GM18517 (cell line): ENCODE results near the gene TDG.

ENCODE experiments used
- ATAC-seq: cut with Tn5 transposase; IDR thresholded peaks from one replicate; pipeline ENCODE4 v1.9.1; 2021; ENCODE audit warnings: mild to moderate bottlenecking, moderate library complexity; ENCODE audit not compliant: unreplicated experiment

Gene TDG

DNA sequence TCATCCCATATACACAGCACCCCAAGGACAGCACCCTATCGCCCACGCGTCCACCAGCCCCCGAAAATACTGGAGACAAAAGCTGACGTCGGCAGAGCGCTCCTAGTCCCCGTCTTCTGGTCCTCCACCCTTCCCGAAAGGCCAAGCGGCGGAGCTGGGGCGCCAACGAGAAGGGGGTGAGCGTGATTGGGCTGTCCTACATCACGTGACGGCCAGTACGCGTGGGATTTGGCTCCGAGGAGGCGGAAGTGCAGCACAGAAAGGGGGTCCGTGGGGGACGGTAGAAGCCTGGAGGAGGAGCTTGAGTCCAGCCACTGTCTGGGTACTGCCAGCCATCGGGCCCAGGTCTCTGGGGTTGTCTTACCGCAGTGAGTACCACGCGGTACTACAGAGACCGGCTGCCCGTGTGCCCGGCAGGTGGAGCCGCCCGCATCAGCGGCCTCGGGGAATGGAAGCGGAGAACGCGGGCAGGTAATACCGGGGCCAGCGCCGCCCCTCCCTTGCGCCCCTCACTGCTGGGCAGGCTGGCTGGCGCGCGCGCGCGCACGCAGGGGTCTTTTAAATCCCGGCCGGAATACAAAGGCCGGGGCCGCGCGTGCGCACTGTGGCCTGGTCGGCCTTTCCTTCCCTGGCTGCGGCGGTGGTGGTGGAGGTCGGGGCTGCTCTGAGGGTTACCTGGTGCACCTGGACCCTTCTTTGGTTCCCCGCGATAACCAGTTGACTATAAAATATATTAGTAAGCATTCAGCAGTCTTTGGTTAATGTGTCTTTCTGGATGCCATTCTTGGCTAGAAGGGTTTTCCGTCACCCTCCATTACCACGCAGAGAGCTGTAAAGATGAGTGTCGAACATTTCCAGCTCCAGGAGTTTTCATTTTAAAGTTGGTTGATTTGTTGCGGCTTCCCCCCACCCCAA, at the start of gene TDG:
TSS of gene TDG (plus strand) at position 283 of the 915 bp plus-strand sequence. CDS start at position 449, 166 bp downstream.
- peak; percentile 92 for ATAC-seq

DNA sequence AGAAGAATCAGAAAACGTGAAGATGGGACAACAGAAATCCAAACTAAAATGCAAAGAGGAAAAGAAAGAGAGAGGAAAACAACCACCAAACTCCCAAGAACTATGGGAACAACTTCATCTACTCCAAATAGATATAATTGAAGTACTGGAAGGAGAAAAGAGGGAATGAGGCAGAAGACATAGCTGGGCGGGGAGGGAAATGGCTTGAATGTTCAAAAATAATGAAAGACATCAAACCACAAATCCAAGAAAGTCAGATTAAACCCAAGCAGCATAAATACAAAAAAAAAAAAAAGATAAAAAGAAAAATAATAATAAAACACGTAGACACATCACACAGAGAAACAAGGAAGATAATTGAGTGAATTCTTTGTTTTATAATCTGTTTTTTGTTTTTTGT, 47.8 kb upstream of the TDG start:
- no peak for ATAC-seq

DNA sequence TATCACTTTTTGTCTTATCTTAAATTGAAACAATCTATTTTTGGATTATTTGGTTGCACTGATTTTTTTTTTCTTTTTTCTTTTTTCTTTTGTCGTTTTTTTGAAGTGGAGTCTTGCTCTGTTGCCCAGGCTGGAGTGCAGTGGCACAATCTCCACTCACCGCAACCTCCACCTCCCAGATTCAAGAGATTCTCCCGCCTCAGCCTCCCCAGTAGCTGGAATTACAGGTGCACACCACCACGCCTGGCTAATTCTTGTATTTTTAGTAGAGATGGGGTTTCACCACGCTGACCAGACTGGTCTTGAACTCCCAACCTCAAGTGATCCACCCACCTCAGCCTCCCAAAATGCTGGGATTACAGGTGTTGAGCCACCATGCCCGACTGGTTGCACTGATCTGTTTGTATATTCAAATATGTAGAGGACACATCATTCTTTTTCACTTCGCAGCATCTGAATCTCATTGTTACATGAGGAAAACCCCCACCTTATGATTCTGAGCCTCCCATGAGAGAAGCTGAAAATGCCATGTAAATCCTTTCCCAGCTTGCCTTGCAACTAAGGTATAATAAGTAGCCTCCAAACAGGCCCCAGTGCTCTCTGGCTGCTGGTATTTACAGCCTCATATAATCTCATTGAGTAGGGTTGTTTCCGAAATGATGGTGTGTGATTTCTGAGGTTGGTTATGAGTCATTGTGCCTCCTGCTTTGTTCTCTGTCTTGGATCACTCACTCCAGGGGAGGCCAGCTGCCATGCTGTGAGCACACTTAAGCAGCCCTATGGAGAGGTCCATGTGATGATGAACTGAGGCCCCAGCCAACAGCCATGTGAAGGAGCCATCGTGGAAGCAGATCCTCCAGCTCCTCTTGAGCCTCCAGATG, 40.7 kb upstream of the TDG start:
- peak; percentile 52 for ATAC-seq

DNA sequence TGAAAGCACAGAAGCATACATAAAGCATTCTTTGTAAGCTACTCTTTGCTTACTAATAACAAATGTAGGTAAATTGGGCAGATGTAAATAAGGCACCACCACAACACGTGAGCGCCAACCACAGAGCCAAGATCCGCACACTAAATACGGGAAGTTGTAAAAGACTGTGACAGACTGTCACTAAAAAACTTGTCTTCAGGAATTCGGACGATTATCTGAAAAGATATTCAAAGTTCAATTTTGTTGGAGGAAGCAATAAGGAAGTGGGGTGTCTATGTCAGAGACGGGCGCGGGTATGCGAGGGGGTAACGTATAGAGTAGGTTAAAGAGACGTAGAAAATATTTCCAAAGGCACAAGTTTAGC, 37.0 kb upstream of the TDG start:
- ATAC-seq: peak; percentile 27

DNA sequence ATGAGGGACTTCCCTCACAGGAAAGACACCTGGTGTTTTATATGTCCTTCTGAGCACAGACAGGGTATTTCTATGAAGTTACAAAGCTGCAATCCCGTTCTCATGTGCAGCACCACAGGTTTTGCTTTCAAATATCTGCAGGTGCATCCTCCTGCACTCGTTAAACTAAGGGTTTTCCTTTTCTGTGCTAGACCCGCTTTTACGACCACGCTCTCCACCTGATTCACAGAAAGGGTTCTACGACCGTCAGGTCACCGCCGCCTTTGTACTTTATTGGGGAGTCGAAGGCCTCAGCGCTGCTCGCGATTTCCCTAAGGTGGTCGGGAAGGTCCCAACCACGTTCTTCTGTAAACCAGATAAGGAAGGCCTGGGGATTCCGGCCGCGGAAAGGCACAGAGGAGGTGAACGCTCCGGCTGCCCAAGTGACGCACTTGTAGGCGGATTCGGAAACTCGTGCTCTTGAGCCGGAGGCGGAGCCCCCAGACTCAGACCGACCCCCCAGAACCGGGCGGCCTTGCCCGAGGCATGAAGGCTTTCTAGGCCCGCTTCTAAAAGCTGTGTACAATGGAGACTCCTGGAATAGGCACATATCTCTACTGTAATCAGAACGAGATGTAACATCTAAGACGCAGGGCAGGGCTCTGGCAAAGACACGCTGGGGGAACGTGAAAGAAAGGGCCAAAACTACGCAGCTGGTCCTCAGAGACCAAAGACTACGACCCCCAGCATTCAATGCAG, 36.5 kb upstream of the TDG start:
- ATAC-seq: peak; percentile 30

DNA sequence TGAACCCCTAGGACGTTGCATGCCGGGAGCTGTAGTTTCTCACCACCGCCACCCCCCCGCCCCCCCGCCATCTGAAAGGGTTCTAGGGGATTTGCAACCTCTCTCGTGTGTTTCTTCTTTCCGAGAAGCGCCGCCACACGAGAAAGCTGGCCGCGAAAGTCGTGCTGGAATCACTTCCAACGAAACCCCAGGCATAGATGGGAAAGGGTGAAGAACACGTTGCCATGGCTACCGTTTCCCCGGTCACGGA, 36.0 kb upstream of the TDG start:
- no peak for ATAC-seq

DNA sequence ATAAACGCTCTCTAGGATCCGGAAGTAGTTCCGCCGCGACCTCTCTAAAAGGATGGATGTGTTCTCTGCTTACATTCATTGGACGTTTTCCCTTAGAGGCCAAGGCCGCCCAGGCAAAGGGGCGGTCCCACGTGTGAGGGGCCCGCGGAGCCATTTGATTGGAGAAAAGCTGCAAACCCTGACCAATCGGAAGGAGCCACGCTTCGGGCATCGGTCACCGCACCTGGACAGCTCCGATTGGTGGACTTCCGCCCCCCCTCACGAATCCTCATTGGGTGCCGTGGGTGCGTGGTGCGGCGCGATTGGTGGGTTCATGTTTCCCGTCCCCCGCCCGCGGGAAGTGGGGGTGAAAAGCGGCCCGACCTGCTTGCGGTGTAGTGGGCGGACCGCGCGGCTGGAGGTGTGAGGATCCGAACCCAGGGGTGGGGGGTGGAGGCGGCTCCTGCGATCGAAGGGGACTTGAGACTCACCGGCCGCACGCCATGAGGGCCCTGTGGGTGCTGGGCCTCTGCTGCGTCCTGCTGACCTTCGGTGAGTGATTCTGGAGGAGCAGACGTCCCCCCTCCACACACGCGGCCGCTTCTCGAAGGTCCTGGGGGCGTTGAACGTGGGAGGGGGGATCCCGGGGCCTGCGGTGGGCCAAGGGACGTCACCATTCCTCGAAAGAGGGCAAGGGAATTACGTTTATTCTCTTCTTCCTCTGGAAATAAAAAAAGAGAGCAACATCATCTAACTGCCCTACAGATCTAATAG, 35.5 kb upstream of the TDG start, which contains the start of gene HSP90B1:
TSS of gene HSP90B1 (plus strand) at position 377 of the 753 bp plus-strand sequence. CDS start at position 483, 106 bp downstream.
- peak; percentile 57 for ATAC-seq

DNA sequence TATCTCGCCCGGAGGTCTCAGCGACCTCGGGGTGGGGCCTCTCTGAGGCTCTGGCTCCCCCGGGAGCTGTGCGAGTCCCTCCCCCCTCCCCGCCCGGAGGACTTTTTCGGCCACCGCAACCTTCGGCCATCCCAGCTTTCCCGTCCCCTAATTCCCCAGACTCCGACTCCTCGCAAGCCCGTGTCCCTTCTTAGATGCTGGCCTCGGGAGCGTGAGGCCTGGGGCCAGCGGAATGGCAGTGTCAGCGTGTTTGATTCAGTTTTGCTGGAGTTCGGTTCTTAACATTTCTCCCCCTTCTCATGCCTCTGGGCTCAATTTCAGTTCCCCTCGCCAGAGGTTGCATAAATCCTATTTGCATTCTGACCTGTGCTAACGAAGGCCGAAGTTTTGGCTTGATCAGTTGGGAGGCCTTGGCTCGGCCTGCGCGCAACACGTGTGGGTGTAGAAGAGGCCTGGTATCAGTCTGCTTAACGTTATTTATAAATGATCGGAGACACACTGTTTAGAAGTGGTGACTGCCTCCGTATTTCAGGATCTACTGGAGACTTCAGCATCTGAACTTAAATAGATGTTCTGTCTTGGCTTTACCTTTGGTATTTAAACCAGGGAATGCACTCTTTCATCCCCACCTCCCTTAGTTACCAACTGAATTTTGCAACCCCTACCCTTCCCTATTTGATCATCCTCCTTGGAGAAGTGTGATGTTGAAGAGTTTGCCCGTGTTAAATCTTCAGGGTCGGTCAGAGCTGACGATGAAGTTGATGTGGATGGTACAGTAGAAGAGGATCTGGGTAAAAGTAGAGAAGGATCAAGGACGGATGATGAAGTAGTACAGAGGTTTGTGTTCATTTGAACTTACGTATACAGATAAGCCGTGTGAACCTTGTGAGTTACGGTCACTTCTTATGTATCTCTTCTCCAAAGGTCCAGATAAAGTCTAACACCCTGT, 34.6 kb upstream of the TDG start:
- no peak for ATAC-seq

DNA sequence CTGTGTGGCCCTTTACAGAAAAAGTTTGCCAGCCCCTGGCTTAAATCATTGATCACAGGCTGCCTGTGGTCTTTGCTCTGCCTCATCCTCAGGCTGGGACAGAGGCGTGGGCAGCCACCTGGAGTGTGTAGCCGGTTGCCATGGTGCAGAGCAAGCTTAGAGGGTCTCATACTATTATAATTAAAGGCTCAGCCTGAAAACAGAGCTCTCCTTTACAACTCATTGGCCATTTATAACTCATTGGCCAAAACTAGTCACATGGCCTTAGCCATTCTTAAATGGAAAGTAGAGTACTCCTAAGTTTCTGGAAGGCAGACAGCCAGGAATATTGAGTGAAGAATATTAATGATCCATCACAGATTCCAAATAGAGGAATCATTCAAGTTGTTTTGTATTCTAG, 32.4 kb upstream of the TDG start:
- ATAC-seq: no peak

DNA sequence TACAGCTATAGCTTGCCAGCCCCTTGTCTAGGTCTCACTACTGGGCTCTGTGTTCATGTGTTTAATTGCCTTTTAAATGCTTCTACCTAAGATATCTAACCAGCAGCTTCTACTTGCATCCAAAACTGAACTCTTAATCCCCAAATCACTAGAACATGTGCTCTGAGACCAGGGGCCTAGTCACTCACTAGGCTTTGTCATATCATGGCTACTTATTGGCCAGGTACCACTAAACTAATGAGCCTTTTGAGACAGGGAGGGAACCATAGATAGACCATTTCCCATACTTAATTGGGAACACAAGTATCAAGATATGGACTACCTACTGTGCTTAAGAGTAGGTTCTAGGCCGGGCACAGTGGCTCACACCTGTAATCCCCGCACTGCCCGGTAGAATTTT, 29.0 kb upstream of the TDG start:
- no peak for ATAC-seq

DNA sequence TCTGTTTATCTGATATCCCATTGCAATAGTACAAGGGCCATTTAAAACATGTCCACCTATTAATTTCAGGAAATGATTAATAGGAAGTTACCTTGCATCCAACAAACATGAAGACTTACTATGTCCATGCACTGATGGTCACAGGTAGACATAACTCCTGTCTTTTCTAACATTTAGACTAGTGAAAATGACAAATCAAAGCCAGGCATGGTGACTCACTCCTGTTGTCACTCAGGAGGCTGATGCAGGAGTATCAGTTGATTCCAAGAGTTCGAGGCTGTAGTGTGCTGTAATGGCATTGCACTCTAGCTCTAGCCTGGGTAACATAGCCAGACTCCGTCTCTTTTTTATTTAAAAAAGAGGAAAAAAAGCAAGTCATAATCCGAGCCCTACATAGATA, 20.7 kb upstream of the TDG start:
- no peak for ATAC-seq

DNA sequence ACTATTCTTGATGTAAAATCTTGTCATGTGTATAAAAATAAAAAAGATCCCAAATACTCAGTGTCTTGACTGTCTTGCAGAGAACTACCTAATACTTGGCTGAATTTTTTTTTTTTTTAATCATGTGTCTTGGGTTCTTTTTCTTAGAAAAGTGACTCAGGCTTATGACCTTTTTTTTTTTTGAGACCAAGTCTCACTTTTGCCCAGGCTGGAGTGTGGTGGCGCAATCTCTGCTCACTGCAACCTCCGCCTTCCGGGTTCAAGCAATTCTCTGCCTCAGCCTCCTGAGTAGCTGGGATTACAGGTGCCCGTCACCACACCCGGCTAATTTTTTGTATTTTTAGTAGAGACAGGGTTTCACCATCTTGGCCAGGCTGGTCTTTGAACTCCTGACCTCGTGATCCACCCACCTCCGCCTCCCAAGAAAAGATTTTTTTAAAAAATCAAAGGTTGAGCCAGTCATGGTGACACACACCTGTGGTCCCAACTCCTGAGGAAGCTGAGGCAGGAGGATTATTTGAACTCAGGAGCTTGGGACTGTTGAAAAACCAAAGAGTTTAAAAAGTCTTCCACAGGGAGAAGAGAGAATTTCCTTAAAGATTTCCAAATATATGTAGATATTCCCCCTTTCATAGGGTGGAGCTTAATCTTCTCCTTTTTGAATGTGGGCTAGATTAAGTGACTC, 17.7 kb upstream of the TDG start:
- ATAC-seq: no peak

DNA sequence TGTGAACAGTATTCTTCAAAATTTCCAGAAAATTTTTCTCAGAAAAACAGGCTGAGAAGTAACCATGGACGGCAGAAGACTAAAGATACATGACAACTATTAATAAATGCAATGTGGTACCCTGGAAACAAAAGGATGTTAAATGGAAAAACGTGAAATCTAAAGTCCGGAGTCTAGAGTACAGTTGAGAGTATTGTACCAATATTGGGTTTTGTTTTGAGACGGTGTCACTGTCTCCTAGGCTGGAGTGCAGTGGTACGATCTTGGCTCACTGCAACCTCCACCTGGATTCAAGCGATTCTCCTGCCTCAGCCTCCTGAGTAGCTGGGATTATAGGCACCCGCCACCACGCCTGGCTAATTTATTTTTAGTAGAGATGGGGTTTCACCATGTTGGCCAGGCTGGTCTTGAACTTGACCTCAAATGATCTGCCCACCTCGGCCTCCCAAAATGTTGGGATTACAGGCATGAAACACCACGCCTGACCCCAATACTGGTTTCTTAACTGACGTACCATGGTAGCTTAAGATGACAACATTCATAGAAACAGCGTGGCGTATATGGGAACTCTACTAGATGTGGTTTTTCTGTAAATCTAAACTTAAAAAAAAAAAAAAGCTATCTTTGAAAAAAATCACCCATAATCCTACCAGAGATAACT, 16.8 kb upstream of the TDG start:
- ATAC-seq: no peak

DNA sequence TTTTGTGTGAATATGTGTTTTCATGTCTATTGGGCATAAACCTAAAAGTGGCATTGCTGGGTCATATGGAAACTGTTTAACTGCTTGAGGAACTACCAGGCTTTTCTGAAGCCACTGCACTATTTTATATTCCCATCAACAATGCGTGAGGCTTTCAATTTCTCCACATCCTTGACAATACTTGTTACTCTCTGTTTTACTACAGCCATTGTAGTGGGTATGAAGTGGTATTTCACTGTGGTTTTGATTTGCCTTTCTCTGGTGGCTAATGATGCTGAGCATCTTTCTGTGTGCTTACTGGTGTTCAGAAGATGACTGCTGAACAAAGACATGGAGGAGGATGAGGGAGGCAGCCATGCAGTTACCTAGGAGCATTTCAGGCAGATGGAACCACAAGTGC, 13.2 kb upstream of the TDG start:
- ATAC-seq: no peak

DNA sequence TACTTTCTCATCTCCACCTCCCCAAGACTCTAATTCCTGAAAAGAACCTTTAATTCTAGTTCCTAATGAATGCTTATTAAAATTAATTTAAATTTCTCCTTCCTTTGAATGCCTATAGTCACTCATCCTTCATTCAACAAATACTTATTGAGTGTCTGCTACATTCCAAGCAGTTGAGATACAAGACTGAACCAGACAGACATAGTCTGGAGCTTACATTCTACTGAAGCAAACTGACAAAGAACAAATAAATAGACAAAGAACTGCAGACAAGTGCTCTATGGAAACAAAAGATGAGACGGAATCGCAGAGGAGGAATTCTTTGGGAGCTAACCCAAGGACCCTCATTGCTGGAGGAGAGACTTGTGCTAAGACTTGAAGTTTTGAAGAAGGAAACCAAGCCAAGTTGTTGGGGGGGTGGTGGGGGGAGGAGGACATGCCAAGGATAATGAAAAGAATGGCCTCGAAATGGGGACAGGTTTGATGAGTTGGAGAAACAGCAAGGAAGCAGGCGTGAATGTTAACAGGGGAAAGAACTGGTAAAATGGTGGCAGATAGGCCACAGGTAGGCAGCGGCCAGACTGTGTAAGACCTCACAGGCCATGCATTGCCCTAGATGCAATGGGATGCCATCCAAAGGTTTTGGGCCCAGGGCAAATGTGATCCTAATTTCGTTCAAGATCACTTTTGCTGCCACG, 9.7 kb upstream of the TDG start:
- ATAC-seq: no peak

DNA sequence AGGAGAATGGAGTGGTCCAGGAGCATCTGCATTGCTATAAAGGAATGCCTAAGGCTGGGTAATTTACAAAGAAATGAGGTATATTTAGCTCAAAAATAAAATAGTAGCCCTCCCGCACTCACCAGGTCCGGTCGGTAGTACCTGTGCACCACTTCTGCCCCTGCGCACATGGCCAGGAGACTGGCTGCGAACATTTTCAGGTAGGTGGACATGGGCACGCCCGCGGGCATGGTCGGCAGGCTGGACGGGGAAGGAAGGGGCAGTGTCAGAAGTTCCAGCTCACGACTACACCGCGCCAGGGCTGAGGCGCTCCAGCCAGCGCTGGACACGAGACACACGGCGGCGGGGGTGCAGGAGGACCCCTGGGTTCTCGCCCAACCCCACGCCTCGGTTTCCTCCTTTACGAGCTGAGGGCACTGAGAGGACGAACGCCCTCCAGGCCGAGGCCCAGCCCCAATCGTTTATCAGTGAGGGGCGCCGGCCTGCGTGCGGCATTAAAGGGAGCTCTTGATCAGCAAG, 9.1 kb upstream of the TDG start:
- ATAC-seq: peak; percentile 18

DNA sequence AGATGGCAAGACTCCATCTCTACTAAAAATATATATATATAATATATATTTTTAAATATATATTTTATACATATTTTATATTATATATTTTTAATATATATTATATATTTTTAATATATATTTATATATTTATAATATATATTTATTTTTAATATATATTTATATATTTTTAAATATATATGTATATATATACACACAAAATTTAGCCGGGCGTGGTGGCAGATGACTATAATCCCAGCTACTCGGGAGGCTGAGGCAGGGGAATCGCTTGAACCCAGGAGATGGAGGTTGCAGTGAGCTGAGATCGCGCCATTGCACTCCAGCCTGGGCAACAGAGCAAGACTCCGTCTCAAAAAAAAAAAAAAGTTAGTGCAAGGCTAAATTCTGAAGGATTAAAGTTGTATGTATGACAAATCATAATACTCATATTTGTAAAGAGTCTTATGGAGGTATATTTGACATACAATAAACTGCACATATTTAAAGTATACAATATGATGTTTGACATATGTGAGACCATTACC, 7.7 kb upstream of the TDG start:
- ATAC-seq: no peak
